IMR-90 (cell line): ENCODE data around the gene NDUFA7. TPM values are rescaled to one million over a fixed set of nuclear protein-coding genes. Genes with fewer than 3 reads are reported as not detected.

ENCODE experiments used
- ATAC-seq: fragments of 200-7000 bp; cut with Tn5 transposase; 2 replicates; pipeline ENCODE4 v1.9.1; 2020; ENCODE audit warnings: low read depth, mild to moderate bottlenecking, moderate library complexity
- BruUV-seq: library from RNA; stranded (reverse); fragments of 400-500 nt; replicated peaks from 2 replicates; lab custom pipeline; 2021; lab: Mats Ljungman, UMichigan
- CTCF ChIA-PET: fragments of 300-600 bp; formaldehyde crosslinking; extraction: SDS; loops from one replicate; lab custom pipeline; 2021; ENCODE audit warnings: antibody characterized with exemption; lab: Yijun Ruan, JAX
- POLR2A ChIA-PET: fragments of 300-600 bp; sonication (Branson Sonifier 250); formaldehyde crosslinking; loops from one replicate; lab custom pipeline; 2022; ENCODE audit warnings: antibody characterized with exemption; ENCODE audit not compliant: unreplicated experiment; lab: Charles Lee
- DNase-seq: peaks from one replicate; pipeline ENCODE4 v3.0.0; 2013
- H2AFZ ChIP-seq: replicated peaks from 2 replicates; pipeline ENCODE3; 2013; ENCODE audit warnings: low read length, mild to moderate bottlenecking; ENCODE audit not compliant: poor library complexity
- H2AK5ac ChIP-seq: 2 replicates; pipeline ENCODE4 v1.6.1; 2013; ENCODE audit warnings: low read depth, low read length, inconsistent platforms
- H2AK9ac ChIP-seq: replicated peaks from 2 replicates; pipeline ENCODE3; 2013; ENCODE audit warnings: mild to moderate bottlenecking, low read depth, low read length, moderate library complexity; ENCODE audit not compliant: poor library complexity
- H2BK120ac ChIP-seq: 2 replicates; pipeline ENCODE4 v1.6.1; 2013; ENCODE audit warnings: low read depth, low read length, inconsistent platforms
- H2BK15ac ChIP-seq: 3 replicates; pipeline ENCODE4 v1.6.1; 2013; ENCODE audit warnings: low read depth, low read length, inconsistent platforms
- H2BK20ac ChIP-seq: 2 replicates; pipeline ENCODE4 v1.6.1; 2013; ENCODE audit warnings: low read depth, mild to moderate bottlenecking, inconsistent platforms, low read length, moderate library complexity
- H2BK5ac ChIP-seq: 2 replicates; pipeline ENCODE4 v1.6.1; 2013; ENCODE audit warnings: mild to moderate bottlenecking, low read depth, low read length, inconsistent platforms; ENCODE audit not compliant: poor library complexity, severe bottlenecking
- H3K14ac ChIP-seq: replicated peaks from 2 replicates; pipeline ENCODE4 v1.6.1; 2013; ENCODE audit warnings: low read depth, low read length, inconsistent platforms
- H3K18ac ChIP-seq: 2 replicates; pipeline ENCODE4 v1.6.1; 2013; ENCODE audit warnings: low read depth, low read length, control low read depth
- H3K23ac ChIP-seq: 2 replicates; pipeline ENCODE4 v1.6.1; 2013; ENCODE audit warnings: low read depth, low read length, inconsistent platforms
- H3K27ac ChIP-seq: 2 replicates; pipeline ENCODE4 v1.5.1; 2013; ENCODE audit warnings: mild to moderate bottlenecking, control low read depth, low read length; ENCODE audit not compliant: insufficient read depth
- H3K27me3 ChIP-seq: 2 replicates; pipeline ENCODE4 v1.6.1; 2013; ENCODE audit warnings: low read length; ENCODE audit not compliant: control insufficient read depth, insufficient read depth
- H3K36me3 ChIP-seq: 2 replicates; pipeline ENCODE4 v1.6.1; 2013; ENCODE audit warnings: low read length, mixed read lengths; ENCODE audit not compliant: control insufficient read depth, insufficient read depth
- H3K4ac ChIP-seq: 2 replicates; pipeline ENCODE4 v1.6.1; 2013; ENCODE audit warnings: low read depth, low read length, inconsistent platforms
- H3K4me1 ChIP-seq: 2 replicates; pipeline ENCODE4 v1.6.1; 2013; ENCODE audit warnings: low read length, mixed read lengths; ENCODE audit not compliant: control insufficient read depth, insufficient read depth
- H3K4me2 ChIP-seq: 2 replicates; pipeline ENCODE4 v1.6.1; 2013; ENCODE audit warnings: low read depth, mild to moderate bottlenecking, control low read depth, low read length, moderate library complexity
- H3K4me3 ChIP-seq: 2 replicates; pipeline ENCODE4 v1.5.1; 2013; ENCODE audit warnings: low read depth, mild to moderate bottlenecking, control low read depth, low read length, moderate library complexity; ENCODE audit not compliant: insufficient read depth
- H3K56ac ChIP-seq: 2 replicates; pipeline ENCODE4 v1.6.1; 2013; ENCODE audit warnings: low read length, inconsistent platforms; ENCODE audit not compliant: insufficient read depth; ENCODE audit errors: extremely low read depth
- H3K79me1 ChIP-seq, 2 experiments: 2 replicates each; pipeline ENCODE4 v1.6.1; 2013; ENCODE audit warnings: low read length in 2 of 2, inconsistent platforms in 1 of 2, low read depth in 1 of 2
- H3K9ac ChIP-seq: 2 replicates; pipeline ENCODE4 v1.6.1; 2013; ENCODE audit warnings: low read depth, low read length, control low read depth
- H3K9me1 ChIP-seq: 2 replicates; pipeline ENCODE4 v1.6.1; 2013; ENCODE audit warnings: low read length, inconsistent platforms; ENCODE audit not compliant: insufficient read depth
- H3K9me3 ChIP-seq: 2 replicates; pipeline ENCODE4 v1.6.1; 2013; ENCODE audit warnings: low read length; ENCODE audit not compliant: control insufficient read depth, insufficient read depth
- H4K20me1 ChIP-seq: 2 replicates; pipeline ENCODE4 v1.6.1; 2013; ENCODE audit warnings: low read length, inconsistent platforms; ENCODE audit not compliant: insufficient read depth
- H4K5ac ChIP-seq: 2 replicates; pipeline ENCODE4 v1.6.1; 2013; ENCODE audit warnings: mild to moderate bottlenecking, low read depth, low read length, control low read depth
- H4K8ac ChIP-seq, 2 experiments: 2 replicates each; pipeline ENCODE4 v1.6.1; 2013; ENCODE audit warnings: low read depth in 2 of 2, low read length in 2 of 2, control low read depth in 1 of 2, inconsistent platforms in 1 of 2
- H4K91ac ChIP-seq: 2 replicates; pipeline ENCODE4 v1.6.1; 2013; ENCODE audit warnings: low read depth, low read length, inconsistent platforms; ENCODE audit not compliant: insufficient read depth
- BHLHE40 ChIP-seq: fragments of 150-350 bp; IDR thresholded peaks from 2 replicates; pipeline ENCODE4 v1.6.1; 2016; ENCODE audit warnings: mild to moderate bottlenecking, low read depth, low read length
- CEBPB ChIP-seq: IDR thresholded peaks from 2 replicates; pipeline ENCODE4 v1.6.1; 2012; ENCODE audit warnings: low read depth, low read length, improper control_type of control experiment
- CHD1 ChIP-seq: IDR thresholded peaks from 2 replicates; pipeline ENCODE4 v1.6.1; 2012; ENCODE audit warnings: low read depth, low read length, improper control_type of control experiment
- CTCF ChIP-seq: conservative IDR thresholded peaks from 2 replicates; pipeline ENCODE4 v1.5.1; 2012; ENCODE audit warnings: mild to moderate bottlenecking, low read depth, low read length, improper control_type of control experiment
- FOS ChIP-seq: fragments of 150-350 bp; IDR thresholded peaks from 2 replicates; pipeline ENCODE4 v1.6.1; 2016; ENCODE audit warnings: low read depth, low read length
- MAFK ChIP-seq: IDR thresholded peaks from 2 replicates; pipeline ENCODE4 v1.6.1; 2012; ENCODE audit warnings: low read depth, low read length, improper control_type of control experiment
- MAZ ChIP-seq: IDR thresholded peaks from 2 replicates; pipeline ENCODE4 v1.6.1; 2012; ENCODE audit warnings: low read depth, mild to moderate bottlenecking, low read length, improper control_type of control experiment, moderate library complexity, borderline replicate concordance
- MXI1 ChIP-seq: IDR thresholded peaks from 2 replicates; pipeline ENCODE4 v1.6.1; 2012; ENCODE audit warnings: low read depth, mild to moderate bottlenecking, low read length, moderate library complexity, borderline replicate concordance
- NFE2L2 ChIP-seq: fragments of 150-350 bp; IDR thresholded peaks from 2 replicates; pipeline ENCODE4 v1.6.1; 2016; ENCODE audit warnings: low read depth, mild to moderate bottlenecking, low read length
- POLR2A ChIP-seq: IDR thresholded peaks from 2 replicates; pipeline ENCODE4 v1.6.1; 2012; ENCODE audit warnings: mild to moderate bottlenecking, low read depth, low read length
- RAD21 ChIP-seq: IDR thresholded peaks from 2 replicates; pipeline ENCODE4 v1.6.1; 2012; ENCODE audit warnings: low read length, improper control_type of control experiment
- RCOR1 ChIP-seq: IDR thresholded peaks from 2 replicates; pipeline ENCODE4 v1.6.1; 2012; ENCODE audit warnings: mild to moderate bottlenecking, low read length, improper control_type of control experiment; ENCODE audit not compliant: insufficient replicate concordance
- RFX5 ChIP-seq: IDR thresholded peaks from 2 replicates; pipeline ENCODE4 v1.8.0; 2012; ENCODE audit warnings: low read depth, mild to moderate bottlenecking, low read length, moderate library complexity
- SMC3 ChIP-seq: fragments of 150-350 bp; IDR thresholded peaks from 2 replicates; pipeline ENCODE4 v1.6.1; 2016; ENCODE audit warnings: low read depth, mild to moderate bottlenecking, antibody characterized with exemption, low read length, moderate library complexity
- USF2 ChIP-seq: fragments of 150-350 bp; IDR thresholded peaks from 2 replicates; pipeline ENCODE4 v1.6.1; 2017; ENCODE audit warnings: mild to moderate bottlenecking, antibody characterized with exemption, low read length, low read depth
- WGBS, 2 experiments: methylation state at CpG; one replicate each; pipeline versions ENCODE4 v1.1.5 to v1.1.7; 2013; ENCODE audit warnings: missing lambda C conversion rate in 2 of 2; ENCODE audit not compliant: insufficient read length in 1 of 2; ENCODE audit errors: extremely low coverage in 2 of 2; 5-methylcytosine and 5-hydroxymethylcytosine counted together
- dilution Hi-C: fragments of 300-500 bp; cut with HindIII; formaldehyde crosslinking; loops from one replicate; pipeline ENCODE4 v1.14.3; 2018; ENCODE audit warnings: low sequenced_read_pairs; ENCODE audit not compliant: unreplicated experiment
- in situ Hi-C: fragments of 300-500 bp; cut with MboI; formaldehyde crosslinking; loops from 3 replicates; pipeline ENCODE4 v1.14.3; 2019; ENCODE audit warnings: low sequenced_read_pairs, inconsistent platforms, mixed read lengths
- intact Hi-C: fragments of 100-400 bp; cut with micrococcal nuclease; formaldehyde crosslinking; loops from 2 replicates; pipeline ENCODE4 v1.10.0; 2022
- polyA plus RNA-seq, 3 experiments: library from polyadenylated mRNA; depleted of rRNA; stranded (reverse); fragments of >200 nt; gene quantifications; 2 replicates each; pipeline ENCODE4 v1.2.3, GENCODE V29; 2012; ENCODE audit warnings: low replicate concordance in 1 of 3
- total RNA-seq: library from RNA; depleted of rRNA; stranded (reverse); fragments of >200 nt; gene quantifications from 2 replicates; pipeline ENCODE4 v1.2.3, GENCODE V29; 2012
- TF ChIP-seq, protein P1 (sequence below): fragments of 150-350 bp; IDR thresholded peaks from 2 replicates; pipeline ENCODE4 v1.6.1; 2016; ENCODE audit warnings: low read depth, mild to moderate bottlenecking, low read length, moderate library complexity, borderline replicate concordance

NDUFA7 gene
- total and polyA plus RNA-seq, 2 of the 4 experiments (the other 2 are of a cell fraction) = 20.6 to 50.7 TPM

DNA sequence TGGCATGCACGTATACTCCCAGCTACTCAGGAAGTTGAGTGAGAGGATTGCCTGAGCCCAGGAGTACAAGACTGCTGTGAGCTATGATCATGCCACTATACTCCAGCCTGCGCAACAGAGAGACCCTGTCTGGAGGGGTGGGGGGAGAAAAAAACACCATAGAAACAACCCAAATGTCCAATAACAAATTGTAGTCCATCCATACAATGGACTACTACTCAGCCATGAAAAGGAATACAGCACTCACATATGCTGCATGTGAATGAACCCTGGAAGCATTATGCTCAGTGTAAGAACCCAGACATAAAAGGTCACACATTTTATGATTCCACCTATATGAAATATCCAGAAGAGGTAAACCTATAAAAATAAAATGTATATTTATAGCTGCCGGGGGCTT is 55.3 kb downstream of the NDUFA7 start:
- Histone ChIP-seq H3K27me3 (no peaks in the 10 kb centered on the region), H3K4me3 (no peak overlapping the region), H2AK5ac (no peak overlapping the region), H2BK120ac (no peak overlapping the region), H3K36me3 (no peaks in the 10 kb centered on the region), H4K20me1 (no peaks in the 10 kb centered on the region), H2BK20ac (no peak overlapping the region), H3K27ac (no peak overlapping the region), H3K23ac (no peak overlapping the region), H3K56ac (no peak overlapping the region), H3K79me1 (no peaks in the 10 kb centered on the region), H2AFZ (no peak overlapping the region), H4K5ac (no peak overlapping the region), H4K8ac (no peak overlapping the region), H4K91ac (no peak overlapping the region), H3K4me2 (no peak overlapping the region), H3K18ac (no peak overlapping the region), H3K14ac (no peak overlapping the region), H3K4ac (no peak overlapping the region), H3K9ac (no peak overlapping the region), H2AK9ac (no peak overlapping the region), H3K4me1 (0 out of 2 replicates have a peak, but pooled peaks cover 2% of the 10 kb centered on the region), H2BK5ac (no peak overlapping the region), H2BK15ac (no peak overlapping the region), H3K9me1 (no peaks in the 10 kb centered on the region), H3K9me3 (no peaks in the 10 kb centered on the region)
- in situ Hi-C loops (no loop called here), dilution Hi-C loops (no loop called here), intact Hi-C loops (loop anchor here (10.0 kb wide), 1 partner anchor 319 kb away; no protein-coding TSS in a partner anchor)
- CTCF ChIA-PET = no interaction called here
- BruUV-seq = no TSS peak
- ATAC-seq (no peak), DNase-seq (no peak)
- TF ChIP-seq MXI1 (no peak), USF2 (no peak), CTCF (no peak), MAFK (no peak), MAZ (no peak), POLR2A (no peak), CEBPB (no peak), RCOR1 (no peak), BHLHE40 (no peak), RAD21 (no peak), NFE2L2 (no peak), RFX5 (no peak), CHD1 (no peak), SMC3 (no peak), FOS (no peak)
- TF ChIP-seq, protein P1, sequence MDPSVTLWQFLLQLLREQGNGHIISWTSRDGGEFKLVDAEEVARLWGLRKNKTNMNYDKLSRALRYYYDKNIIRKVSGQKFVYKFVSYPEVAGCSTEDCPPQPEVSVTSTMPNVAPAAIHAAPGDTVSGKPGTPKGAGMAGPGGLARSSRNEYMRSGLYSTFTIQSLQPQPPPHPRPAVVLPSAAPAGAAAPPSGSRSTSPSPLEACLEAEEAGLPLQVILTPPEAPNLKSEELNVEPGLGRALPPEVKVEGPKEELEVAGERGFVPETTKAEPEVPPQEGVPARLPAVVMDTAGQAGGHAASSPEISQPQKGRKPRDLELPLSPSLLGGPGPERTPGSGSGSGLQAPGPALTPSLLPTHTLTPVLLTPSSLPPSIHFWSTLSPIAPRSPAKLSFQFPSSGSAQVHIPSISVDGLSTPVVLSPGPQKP = no peak
- WGBS, 2 experiments = no CpG with 5 or more reads among the region's 3 CpGs
- POLR2A ChIA-PET = no interaction called here
